PFSK-1 (cell line): ENCODE data around the gene CACNG4.

Experiments
- FOXP2 ChIP-seq: optimal IDR thresholded peaks from 2 replicates; pipeline ENCODE3; 2011; ENCODE audit warnings: borderline replicate concordance, control low read depth, inconsistent platforms; ENCODE audit not compliant: insufficient read depth; ENCODE audit errors: extremely low read length, extremely low read depth
- POLR2AphosphoS5 ChIP-seq: IDR thresholded peaks from 2 replicates; pipeline ENCODE4 v1.6.1; 2012; ENCODE audit warnings: low read depth, mild to moderate bottlenecking, control low read depth, low read length, moderate library complexity
- REST ChIP-seq, 2 experiments: IDR thresholded peaks; 2 replicates each; pipeline versions ENCODE4 v1.6.1 to v1.8.0; 2011 to 2012; ENCODE audit warnings: low read depth in 2 of 2, low read length in 2 of 2, control low read depth in 1 of 2, inconsistent platforms in 1 of 2, mild to moderate bottlenecking in 1 of 2, moderate library complexity in 1 of 2; ENCODE audit not compliant: insufficient read depth in 1 of 2
- SIN3A ChIP-seq: IDR thresholded peaks from 2 replicates; pipeline ENCODE4 v1.6.1; 2012; ENCODE audit warnings: mild to moderate bottlenecking, low read length, moderate library complexity, borderline replicate concordance; ENCODE audit not compliant: insufficient read depth
- TAF1 ChIP-seq: IDR thresholded peaks from 2 replicates; pipeline ENCODE4 v1.6.1; 2012; ENCODE audit warnings: low read length, control low read depth, borderline replicate concordance; ENCODE audit not compliant: insufficient read depth

- no peak for TF ChIP-seq POLR2AphosphoS5
- TF ChIP-seq REST (IDR thresholded peaks at IDR 0.05; ENCODE audit: insufficient read depth in 1 of 2, low read depth in 2 of 2, low read length in 2 of 2) = no peak
- no peak for TF ChIP-seq FOXP2
- TF ChIP-seq SIN3A = no peak
- no peak for TF ChIP-seq TAF1
These were observed 17.2 kb upstream of the CACNG4 start for GRCh38 chr17:66947311-66947710.
